Ascending aorta (tissue), 2 donors: ENCODE results near the gene TBXT. TPM values are rescaled to one million over a fixed set of nuclear protein-coding genes. Genes with fewer than 3 reads are reported as not detected.

Experiments used
- DNase-seq, 2 donors: peaks; one replicate each; pipeline ENCODE4 v3.0.0-alpha.2; 2019; ENCODE audit warnings: low spot score in 2 of 2
- H3K27ac ChIP-seq, 2 donors: fragments of 200-600 bp; sonication (generic); one replicate each; pipeline ENCODE4 v1.5.1; 2016 to 2017; ENCODE audit warnings: mild to moderate bottlenecking in 1 of 2
- H3K27me3 ChIP-seq: fragments of 200-600 bp; sonication (generic); one replicate; pipeline ENCODE4 v1.5.1; 2017
- H3K36me3 ChIP-seq, 2 donors: fragments of 200-600 bp; sonication (generic); one replicate each; pipeline ENCODE4 v1.5.1; 2016
- H3K4me1 ChIP-seq, 2 donors: fragments of 200-600 bp; sonication (generic); one replicate each; pipeline ENCODE4 v1.5.1; 2016 to 2017; ENCODE audit warnings: mild to moderate bottlenecking in 1 of 2
- H3K4me3 ChIP-seq, 2 donors: fragments of 200-600 bp; sonication (generic); one replicate each; pipeline ENCODE4 v1.5.1; 2016 to 2017; ENCODE audit warnings: mild to moderate bottlenecking in 1 of 2
- H3K9me3 ChIP-seq, 2 donors: fragments of 200-600 bp; sonication (generic); one replicate each; pipeline ENCODE4 v1.5.1; 2016
- CTCF ChIP-seq, 3 experiments: fragments of 200-600 bp in 2 of 3; fragments of 450-650 bp in 1 of 3; sonication (generic) in 2 of 3; IDR thresholded peaks; one replicate each; pipeline ENCODE4 v1.5.1; 2016 to 2019; ENCODE audit warnings: antibody characterized with exemption in 3 of 3, mild to moderate bottlenecking in 1 of 3, moderate library complexity in 1 of 3
- intact Hi-C: fragments of 100-400 bp; cut with DNase I; formaldehyde crosslinking; loops from one replicate; pipeline ENCODE4 v1.15.1; 2023
- total RNA-seq: library from RNA; depleted of rRNA; stranded (reverse); fragments of >200 nt; gene quantifications from one replicate; pipeline ENCODE4 v1.1.0, GENCODE V29; 2016

Gene TBXT
- total RNA-seq, 1 donor from 2014 or later = not detected

DNA sequence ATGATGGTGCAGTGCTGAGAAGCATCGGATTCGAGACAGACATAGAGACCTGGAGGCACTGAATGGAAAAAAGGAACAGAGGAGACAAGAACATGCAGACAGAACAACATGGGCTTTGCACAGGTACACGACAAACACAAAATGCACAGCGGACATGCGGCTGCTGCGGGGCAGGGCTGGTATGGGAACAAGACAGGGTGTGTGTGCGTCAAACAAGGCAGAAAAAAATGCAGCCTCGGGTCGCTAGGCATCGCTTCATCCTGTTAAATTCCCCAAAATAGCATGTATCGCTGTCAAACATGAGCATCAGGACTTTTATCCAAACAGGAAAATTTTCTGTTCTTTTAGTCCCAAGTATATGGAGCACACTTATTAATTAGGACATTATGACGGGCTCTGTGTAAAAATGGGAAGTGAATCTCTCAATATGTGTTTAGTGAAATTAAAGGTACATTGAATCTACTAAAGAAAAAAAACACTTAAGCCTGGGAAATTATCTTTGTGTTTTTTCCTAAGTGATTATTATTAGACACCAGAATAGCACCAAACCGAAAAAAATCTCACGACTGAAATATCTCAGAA, 36.1 kb upstream of the TBXT start:
- no peaks in the 10 kb centered on the region for H3K9me3 ChIP-seq
- intact Hi-C loops = no loop called here
- TF ChIP-seq CTCF (IDR thresholded peaks at IDR 0.05) = no peak
- no peak overlapping the region for H3K4me3 ChIP-seq
- no peaks in the 10 kb centered on the region for H3K27me3 ChIP-seq
- H3K27ac ChIP-seq = no peak overlapping the region
- no peak for DNase-seq
- H3K4me1 ChIP-seq = no peaks in the 10 kb centered on the region
- no peaks in the 10 kb centered on the region for H3K36me3 ChIP-seq

GRCh38 chr6:166203003-166203640, 35.5 kb upstream of the TBXT start:
- H3K4me3 ChIP-seq = no peak overlapping the region
- H3K27ac ChIP-seq = no peak overlapping the region
- H3K4me1 ChIP-seq = no peaks in the 10 kb centered on the region
- no peaks in the 10 kb centered on the region for H3K36me3 ChIP-seq
- no peak for DNase-seq
- no peak for TF ChIP-seq CTCF (IDR thresholded peaks at IDR 0.05)
- no peaks in the 10 kb centered on the region for H3K27me3 ChIP-seq
- intact Hi-C loops = no loop called here
- H3K9me3 ChIP-seq = no peaks in the 10 kb centered on the region

DNA sequence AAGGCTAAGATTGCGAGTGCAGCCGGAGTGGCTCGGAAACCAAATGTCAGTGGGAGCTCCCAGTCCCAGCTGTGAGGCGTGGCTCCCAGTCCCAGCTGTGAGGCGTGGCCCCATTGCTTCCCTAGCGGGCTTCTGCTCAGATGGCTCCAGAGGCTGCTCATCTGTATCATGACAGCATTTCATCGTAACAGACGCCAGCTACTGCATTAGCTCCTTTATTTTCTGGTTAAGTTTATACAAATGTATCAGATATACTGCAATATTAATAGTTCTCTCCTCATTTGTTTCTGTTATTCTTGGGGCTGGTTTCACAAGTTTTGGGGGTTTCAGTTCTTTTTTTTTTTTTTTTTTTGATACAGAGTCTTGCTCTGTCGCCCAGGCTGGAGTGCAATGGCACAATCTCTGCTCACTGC, 34.7 kb upstream of the TBXT start:
- no peak for DNase-seq
- Histone ChIP-seq H3K4me1 (no peaks in the 10 kb centered on the region), H3K4me3 (no peak overlapping the region), H3K27ac (no peak overlapping the region), H3K27me3 (no peaks in the 10 kb centered on the region), H3K9me3 (no peaks in the 10 kb centered on the region), H3K36me3 (no peaks in the 10 kb centered on the region)
- intact Hi-C loops = no loop called here
- TF ChIP-seq CTCF (IDR thresholded peaks at IDR 0.05) = no peak

GRCh38 chr6:166201878-166202277, 34.2 kb upstream of the TBXT start:
- intact Hi-C loops = no loop called here

GRCh38 chr6:166197361-166197760, 29.7 kb upstream of the TBXT start:
- intact Hi-C loops = no loop called here
- no peak for DNase-seq
- no peaks in the 10 kb centered on the region for H3K9me3 ChIP-seq
- TF ChIP-seq CTCF (IDR thresholded peaks at IDR 0.05) = no peak
- no peaks in the 10 kb centered on the region for H3K36me3 ChIP-seq
- no peaks in the 10 kb centered on the region for H3K27me3 ChIP-seq
- H3K4me1 ChIP-seq = no peaks in the 10 kb centered on the region
- H3K27ac ChIP-seq = no peak overlapping the region
- H3K4me3 ChIP-seq = no peak overlapping the region

More at GRCh38 chr6:166201878-166202277, 34.2 kb upstream of the TBXT start:
- Histone ChIP-seq H3K27ac (no peak overlapping the region), H3K27me3 (no peaks in the 10 kb centered on the region), H3K4me1 (no peaks in the 10 kb centered on the region), H3K36me3 (no peaks in the 10 kb centered on the region), H3K4me3 (no peak overlapping the region), H3K9me3 (no peaks in the 10 kb centered on the region)
- TF ChIP-seq CTCF (IDR thresholded peaks at IDR 0.05) = no peak
- DNase-seq = no peak
